Sigmoid colon (tissue), 4 donors: ENCODE data around the gene MAN2B1.

Source experiments
- EP300 ChIP-seq, 4 donors: sonication (generic); formaldehyde crosslinking; IDR thresholded peaks; one replicate each; pipeline ENCODE4 v1.6.1; 2017; ENCODE audit warnings: antibody characterized with exemption in 4 of 4
- POLR2A ChIP-seq, 2 donors: fragments of 450-650 bp; IDR thresholded peaks; one replicate each; pipeline ENCODE4 v1.6.1; 2016; ENCODE audit warnings: antibody characterized with exemption in 2 of 2, mild to moderate bottlenecking in 2 of 2, moderate library complexity in 2 of 2
- POLR2AphosphoS5 ChIP-seq, 4 donors: sonication (generic); formaldehyde crosslinking; IDR thresholded peaks; one replicate each; pipeline ENCODE4 v1.6.1; 2017; ENCODE audit warnings: antibody characterized with exemption in 4 of 4
- TF ChIP-seq, protein P1 (sequence below), 4 experiments: fragments of 450-650 bp in 3 of 4; fragments of 200-600 bp in 1 of 4; IDR thresholded peaks; one replicate each; pipeline ENCODE4 v1.5.1; 2016 to 2019; ENCODE audit warnings: antibody characterized with exemption in 4 of 4, mild to moderate bottlenecking in 3 of 4, moderate library complexity in 2 of 4

DNA sequence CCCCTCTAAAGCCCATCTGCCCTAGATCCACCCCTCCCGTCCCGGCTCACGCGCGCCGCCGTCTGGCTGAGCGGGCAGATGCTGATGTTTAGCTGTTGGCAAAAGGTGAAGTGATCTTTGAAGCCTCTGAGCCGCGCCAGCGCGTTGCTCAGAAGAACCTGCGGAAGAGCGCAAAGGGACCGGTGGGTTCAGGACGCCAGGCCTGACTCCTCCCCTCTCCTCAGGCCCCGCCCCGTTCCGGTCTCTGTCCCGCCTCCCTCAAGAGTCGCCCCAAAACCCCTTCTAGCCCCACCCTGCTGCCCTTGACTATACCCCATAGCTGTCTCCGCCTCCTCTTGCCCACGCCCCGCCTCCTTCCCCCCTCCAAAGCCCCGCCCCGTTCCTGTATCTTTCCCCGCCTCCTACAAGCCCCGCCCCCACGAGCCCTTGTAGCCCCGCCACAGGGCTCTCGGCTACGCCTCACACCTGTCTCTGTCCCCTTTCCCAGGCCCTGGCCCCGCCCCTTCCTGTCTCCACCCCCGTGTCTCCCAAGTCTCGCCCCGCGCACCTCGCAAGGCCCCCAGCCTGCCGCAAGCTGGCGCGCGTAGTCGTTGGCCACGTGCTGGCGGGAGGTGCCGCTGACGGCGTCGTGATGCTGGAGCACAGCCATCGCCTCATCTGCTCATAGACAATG, 9.5 kb downstream of the MAN2B1 start:
- TF ChIP-seq POLR2AphosphoS5 (IDR thresholded peaks at IDR 0.05), result no peak
- TF ChIP-seq, protein P1, sequence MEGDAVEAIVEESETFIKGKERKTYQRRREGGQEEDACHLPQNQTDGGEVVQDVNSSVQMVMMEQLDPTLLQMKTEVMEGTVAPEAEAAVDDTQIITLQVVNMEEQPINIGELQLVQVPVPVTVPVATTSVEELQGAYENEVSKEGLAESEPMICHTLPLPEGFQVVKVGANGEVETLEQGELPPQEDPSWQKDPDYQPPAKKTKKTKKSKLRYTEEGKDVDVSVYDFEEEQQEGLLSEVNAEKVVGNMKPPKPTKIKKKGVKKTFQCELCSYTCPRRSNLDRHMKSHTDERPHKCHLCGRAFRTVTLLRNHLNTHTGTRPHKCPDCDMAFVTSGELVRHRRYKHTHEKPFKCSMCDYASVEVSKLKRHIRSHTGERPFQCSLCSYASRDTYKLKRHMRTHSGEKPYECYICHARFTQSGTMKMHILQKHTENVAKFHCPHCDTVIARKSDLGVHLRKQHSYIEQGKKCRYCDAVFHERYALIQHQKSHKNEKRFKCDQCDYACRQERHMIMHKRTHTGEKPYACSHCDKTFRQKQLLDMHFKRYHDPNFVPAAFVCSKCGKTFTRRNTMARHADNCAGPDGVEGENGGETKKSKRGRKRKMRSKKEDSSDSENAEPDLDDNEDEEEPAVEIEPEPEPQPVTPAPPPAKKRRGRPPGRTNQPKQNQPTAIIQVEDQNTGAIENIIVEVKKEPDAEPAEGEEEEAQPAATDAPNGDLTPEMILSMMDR (IDR thresholded peaks at IDR 0.05), result no peak
- TF ChIP-seq POLR2A (IDR thresholded peaks at IDR 0.05), result no peak
- no peak for TF ChIP-seq EP300 (IDR thresholded peaks at IDR 0.05)
